SHP77 (cell line): Measurements from ENCODE around the gene DLX2.
"Not testable (repeated sequence)": the region's sequence is repeated elsewhere in the genome, so short reads cannot be mapped to it uniquely, and the experiment has no call there.

Source experiments
- DNase-seq, 2 experiments: peaks; one replicate each; lab custom pipeline; 2025; lab: John Stamatoyannopoulos, UW

The DLX2 gene

DNA sequence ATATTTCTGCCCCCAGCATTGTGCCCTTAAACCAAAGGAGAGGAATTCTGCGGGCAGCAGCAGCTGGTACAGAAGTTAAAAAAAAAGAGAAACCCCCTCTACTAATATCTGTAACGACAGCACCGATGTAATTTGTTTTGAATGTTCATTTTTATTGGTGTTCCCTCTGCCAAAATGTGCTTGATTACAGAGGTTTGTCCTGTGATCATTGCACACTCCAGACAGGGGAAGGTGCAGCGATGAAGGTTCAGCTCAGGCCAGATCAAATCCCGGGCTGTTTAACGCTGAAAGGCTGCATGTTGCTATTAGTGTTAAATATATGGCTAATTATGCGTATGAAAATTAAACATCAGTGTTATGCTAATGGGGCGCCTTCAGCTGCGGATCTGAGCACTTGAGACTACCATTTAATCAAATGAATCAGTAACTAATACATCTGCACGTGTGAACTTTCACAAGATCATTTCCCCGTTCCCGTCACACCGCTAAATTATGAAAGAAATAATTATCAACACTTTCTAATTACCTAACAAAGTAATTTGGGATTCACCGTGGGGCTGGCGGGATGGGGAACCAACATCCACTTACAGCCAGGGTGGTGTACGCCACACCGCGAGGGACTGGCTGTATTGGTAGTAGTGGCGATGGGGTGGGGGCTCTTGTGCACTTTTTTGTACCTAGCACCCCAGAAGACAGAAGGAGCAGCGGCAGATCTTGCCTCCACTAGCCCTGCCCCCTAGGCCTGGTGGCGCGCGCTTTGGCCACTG lies 18.9 kb downstream of the DLX2 start:
- DNase-seq = no peak

DNA sequence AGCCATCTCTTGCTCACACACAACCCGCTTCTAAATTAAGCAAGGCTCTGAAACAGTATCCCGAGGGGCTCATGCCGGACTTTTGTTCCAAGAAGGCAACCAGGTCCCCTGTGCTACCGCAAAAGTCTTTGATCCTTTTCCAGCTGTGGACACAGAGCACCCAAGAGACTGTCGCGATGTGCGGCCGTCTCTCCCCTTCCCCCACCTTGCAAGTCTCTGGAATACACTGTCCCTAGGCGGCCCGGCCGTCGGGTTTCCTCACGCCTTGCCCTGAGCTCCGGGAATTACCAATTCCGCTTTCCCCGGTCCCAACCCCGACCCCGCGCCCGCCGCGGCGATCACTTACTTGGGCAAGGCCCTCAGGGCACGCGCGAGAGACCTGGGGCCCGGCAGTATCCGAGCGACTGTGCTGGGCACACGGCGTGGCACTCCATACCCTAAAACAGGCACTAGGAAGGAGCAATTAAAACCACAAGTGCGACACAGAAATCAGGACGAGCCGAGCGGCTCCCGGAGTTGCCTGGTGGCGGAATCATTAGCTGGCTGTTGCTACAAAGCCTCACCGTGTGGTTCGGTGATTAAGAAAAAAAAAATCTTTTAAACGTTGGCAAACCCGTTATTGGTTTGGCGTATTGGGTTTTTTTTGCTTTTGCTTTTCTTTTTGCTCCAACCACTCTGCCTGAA lies 19.6 kb downstream of the DLX2 start:
- no peak for DNase-seq

DNA sequence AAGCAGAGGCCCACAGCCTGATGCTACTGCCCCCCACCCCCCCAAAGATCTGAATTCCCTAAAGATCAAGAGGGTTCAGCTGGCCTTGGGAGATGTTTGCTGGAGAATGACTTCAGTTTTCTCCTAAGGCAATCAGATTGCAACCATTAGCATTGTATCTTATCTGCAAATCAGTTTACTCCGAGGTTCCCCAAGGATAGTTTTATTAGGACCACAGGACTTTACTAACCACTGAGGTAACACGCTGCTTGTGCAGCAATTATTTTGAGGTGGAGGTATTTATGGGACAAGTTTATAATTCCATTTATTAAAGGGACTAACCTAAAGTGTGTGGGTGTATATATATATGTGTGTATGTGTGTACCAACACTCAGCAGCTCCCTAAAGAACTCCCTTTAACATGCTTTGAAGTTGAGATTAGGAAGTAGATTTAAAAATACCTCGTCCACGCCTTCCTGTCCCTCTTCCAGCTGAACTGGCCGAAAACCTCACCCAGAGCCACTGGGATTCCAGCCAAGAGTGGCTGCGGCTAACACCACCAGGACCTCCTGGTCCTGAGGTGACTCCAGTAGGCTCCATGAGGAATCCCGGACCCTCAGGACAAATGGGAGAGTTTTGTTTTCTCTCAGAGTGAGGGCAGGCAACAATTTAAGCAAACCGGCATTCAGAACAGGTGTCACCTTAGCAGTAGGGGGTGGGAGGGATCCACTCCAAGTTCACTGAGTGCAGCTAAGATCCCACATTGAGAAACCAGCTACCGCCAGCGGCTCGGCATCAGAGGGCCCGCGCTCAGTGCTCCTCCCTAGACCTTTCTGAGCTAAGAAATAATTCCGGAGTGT lies 20.4 kb downstream of the DLX2 start:
- DNase-seq = no peak

DNA sequence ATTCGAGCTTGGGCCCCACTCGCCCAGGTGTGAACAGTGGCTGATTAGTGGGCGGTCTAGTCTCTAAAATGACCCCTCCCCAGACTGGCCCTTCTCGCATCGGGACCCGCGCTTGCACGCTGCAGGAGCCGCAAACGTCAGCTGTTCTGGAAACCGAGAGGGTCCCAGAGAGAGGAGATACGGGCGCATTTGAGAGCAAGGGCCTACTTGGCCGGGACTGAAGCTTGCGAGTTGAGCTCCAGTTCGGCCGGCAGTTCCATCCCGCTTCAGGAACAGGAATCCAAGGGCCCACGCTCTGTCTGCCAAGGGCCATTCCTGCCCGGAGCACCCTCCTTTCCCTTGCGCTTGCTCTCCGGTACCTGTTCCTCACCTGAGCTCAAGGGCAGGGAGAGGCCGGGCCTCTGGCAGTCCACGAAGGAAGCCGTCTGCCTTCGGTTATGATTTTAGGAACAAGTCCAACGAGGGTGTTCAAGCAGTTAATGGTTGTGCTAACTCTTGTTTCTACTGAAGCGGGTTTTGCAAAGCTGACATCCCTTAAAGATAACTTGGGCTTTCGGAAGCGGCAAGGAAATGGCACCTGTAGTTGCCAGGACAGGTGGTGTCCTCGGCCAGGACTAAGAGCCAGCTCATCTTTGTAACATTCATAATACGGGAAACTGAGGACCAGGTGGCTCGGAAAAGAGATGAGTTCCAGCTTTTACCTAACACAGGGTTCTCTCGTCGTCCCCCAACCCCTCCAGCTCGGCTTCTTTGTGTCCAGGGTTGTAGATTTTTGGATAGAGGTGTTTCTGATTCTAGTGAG lies 21.3 kb downstream of the DLX2 start:
- DNase-seq = no peak

DNA sequence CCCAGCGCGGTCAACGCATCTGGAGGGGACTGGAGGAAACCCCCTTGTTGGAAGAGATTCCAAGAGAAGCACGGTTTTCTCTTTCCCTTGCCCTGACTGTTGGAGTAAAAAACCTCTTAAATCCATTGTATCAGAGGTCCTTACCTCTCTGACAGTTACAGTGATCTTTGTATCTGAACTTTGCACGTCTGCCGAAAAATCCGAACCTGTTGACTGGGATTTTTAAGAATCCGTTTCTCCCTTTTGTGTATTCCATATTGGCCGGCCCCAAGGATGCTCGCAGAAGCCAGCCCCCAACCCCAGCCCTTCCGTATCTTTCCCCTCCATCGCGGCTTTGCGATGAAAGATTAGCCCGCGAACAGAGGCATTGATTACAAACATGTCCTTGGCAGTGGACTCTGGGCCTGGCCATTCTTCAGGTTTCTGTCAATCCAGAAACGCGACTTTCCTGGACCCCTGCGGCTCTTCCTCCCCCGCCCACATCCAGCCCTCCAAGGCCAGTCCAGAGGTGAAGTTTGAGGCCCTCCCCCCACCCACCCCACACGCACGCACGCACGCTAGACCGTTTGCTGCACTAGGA lies 22.0 kb downstream of the DLX2 start:
- DNase-seq = no peak

DNA sequence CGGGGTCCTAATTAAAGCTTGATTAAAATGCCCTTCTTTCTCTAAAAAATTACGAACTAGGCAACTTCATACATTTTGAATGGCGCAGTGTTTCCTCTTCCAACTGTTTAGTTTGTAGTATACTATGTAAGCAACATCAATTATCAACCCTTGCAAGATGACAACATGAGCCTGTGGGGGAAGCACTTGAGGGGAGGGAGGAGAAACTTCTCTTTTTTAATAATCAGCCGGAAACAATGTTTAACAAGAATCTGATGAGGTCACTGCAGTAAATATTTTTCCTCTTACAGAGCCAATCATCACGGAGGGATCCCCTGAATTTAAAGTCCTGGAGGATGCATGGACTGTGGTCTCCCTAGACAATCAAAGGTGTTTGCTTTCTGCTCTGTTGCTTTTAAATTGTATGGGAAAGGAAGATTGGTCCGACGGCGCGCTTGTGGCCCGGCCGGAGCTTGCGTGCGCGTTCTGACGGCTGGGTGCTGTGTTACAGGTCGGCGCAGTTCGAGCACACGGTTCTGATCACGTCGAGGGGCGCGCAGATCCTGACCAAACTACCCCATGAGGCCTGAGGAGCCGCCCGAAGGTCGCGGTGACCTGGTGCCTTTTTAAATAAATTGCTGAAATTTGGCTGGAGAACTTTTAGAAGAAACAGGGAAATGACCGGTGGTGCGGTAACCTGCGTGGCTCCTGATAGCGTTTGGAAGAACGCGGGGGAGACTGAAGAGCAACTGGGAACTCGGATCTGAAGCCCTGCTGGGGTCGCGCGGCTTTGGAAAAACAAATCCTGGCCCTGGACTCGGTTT lies 22.7 kb downstream of the DLX2 start:
- no peak for DNase-seq

DNA sequence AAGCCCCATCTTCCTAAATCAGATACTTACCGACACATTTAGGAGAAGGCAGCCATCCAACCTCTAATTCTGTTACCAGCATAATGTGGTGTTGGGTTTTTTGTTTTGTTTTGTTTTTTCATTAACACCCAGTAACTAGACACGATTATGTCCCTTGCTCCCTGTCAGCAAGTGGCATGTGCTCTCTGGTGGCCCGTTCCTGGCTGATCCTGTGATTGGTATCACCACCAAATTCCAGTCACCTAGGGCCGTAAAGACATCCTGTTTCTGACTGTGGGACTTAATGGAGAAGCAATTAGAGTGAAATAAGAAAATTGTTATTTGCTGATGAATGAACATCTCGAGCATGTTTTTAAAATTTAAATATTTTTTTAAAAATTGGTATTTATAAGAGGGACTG lies 23.3 kb downstream of the DLX2 start:
- no peak for DNase-seq

DNA sequence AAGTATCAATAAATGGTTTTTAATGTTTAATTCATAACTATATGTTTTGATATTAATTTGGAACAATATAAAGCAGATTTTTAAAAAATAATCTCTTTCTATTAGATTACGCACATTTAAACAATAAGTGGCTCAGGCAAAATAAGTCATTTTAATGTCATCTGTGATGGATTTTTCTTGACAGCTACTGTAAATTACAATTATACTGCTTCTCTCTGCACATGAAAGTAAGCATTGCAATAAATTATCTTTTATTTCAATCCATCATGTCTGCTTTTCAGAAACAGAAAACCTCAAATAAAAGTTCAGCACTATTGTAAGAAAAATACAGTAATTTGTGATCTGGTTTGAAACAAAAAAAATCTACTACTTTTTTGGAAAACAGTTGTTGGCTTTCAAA lies 28.4 kb downstream of the DLX2 start:
- no peak for DNase-seq

DNA sequence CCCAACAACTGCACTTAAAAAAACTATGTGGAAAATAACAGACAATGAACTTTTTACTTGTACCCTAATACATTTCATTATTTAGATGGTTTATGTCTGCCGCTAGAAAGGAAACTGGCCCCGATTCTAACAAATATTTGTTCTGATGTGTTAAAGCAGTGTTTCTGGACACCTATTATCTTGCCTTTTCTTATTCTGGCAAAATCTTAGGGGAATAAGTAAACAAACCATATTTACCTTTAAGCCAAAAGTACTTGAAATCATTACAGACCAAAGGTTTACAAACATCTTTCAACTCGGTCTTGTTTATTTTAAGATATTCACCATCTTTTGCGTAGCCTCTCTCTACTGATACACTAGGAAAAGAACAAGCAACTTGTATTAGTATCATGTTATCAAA lies 29.2 kb downstream of the DLX2 start:
- no peak for DNase-seq

DNA sequence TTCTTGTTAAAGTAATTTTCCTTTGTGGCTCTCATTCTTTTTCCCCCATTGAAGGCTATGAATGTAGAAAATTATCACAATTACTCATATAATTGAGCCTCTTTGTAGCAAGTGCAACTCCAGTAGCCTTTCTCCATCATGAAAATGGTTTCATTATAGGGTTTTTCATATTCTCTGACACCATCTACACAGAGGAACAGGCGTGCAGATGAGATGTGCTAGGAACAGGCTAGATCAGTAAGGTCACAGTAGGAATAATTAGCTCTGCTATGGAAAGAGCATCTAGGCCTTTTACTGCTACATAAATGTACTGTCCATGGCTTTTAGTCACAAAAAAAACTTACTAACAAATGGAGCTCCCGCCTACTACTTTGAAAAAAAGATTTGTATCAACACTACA lies 30.0 kb downstream of the DLX2 start:
- no peak for DNase-seq

DNA sequence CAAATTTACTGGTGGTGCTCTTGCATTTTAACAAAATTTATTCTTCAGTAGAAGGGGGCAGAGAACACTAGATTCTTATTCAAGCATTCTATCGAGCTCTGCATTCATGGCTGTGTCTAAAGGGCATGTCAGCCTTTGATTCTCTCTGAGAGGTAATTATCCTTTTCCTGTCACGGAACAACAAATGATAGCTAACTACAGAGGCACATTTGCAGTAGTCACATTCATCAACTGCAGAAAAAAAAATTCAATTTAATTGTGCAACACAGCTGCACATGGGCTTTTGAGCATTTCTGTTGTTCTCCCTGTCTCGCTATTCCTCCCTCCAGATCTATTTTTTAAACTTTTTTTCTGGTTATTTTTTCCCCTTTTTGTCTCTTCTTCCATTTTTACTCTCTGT lies 30.4 kb downstream of the DLX2 start:
- no peak for DNase-seq

DNA sequence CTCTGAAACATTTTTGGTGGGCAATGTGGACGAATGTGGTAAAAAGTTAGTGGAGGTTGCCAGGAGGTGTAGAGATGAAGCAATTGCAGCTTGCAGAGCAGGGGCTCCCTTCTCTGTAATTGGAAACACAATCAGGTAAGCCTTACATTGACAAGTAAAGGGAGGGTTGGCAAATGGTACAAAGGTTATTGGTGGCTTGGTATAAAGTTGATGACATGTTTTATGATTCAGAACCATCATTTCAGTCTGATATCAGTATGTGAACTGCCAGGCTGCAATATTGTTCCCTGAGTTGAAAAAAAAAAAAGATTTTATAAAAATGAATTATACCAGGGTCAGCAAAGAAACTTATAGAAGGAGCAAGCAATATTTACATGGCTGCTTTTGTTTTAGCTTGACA lies 31.8 kb downstream of the DLX2 start:
- no peak for DNase-seq

DNA sequence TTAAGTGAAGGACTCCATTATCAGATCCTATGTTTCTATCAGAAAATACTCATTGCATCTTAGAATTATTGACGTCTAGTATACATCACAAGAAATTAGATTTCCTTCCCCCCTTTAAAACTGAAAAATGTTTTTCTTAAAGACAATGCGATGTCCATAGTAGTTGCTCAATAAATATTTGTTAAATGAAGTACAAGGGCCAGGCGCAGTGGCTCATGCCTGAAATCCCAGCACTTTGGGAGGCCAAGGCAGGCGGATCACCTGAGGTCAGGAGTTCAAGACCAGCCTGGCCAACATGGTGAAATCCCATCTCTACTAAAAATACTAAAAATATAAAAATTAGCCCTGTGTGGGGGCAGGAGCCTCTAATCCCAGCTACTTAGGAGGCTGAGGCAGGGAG lies 34.8 kb downstream of the DLX2 start:
- not testable (repeated sequence) for DNase-seq

DNA sequence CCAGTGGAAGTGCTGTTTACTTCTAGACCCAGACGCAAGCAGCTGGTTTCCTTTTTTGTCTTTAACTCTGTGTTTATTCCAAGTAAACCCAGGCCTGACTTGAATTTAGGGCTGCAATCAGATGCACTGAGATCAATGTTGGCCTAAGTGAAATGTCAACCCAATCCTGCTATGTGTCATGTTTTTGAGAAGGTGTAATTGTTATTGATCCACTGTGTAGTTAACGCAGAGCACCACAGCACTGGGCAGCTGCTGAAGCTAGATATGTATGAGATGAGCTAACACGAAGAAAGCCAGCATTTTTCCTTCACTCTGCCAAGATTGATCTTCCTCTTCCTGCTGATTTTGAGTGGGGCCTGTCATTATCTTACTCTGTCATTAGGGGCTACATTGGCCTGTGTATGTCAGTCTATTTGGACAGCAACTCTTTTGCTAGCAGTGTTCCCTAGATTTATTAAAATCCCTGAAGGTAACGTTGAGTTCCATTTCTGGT lies 36.3 kb downstream of the DLX2 start:
- no peak for DNase-seq

DNA sequence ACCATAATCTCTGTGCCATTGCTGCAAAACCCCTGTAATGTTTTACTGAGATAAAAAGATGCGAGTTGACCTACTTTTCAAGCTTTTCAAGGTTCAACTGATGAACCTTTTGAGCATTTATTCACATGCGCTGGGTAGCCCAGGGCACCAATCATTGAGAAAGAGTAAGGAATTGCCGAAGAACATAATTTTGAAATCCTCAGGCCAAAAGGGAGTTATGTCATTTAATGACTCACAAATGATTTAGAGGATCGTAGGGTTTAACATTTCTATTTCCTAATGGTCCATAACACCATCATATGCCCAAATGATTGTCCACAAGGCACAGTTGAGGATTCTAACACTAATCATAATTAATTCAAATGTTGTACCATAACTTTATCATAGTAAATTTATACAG lies 37.6 kb downstream of the DLX2 start:
- DNase-seq = no peak

DNA sequence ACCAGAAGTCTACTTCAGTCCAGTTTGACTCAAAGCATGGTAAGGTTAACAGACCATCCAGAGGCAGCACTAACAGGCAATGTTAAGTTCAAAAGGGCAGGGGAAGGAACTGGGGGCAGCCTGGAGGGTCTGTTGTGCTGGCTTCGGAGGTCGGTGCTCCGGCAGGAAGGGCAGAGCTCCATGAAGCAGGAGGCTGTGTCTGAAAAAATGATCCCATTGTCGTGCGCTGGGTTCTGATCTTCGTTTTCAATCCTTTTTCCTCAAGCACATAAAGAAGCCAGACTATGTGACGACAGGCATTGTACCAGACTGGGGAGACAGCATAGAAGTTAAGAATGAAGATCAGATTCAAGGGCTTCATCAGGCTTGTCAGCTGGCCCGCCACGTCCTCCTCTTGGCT lies 39.3 kb downstream of the DLX2 start:
- DNase-seq = no peak

DNA sequence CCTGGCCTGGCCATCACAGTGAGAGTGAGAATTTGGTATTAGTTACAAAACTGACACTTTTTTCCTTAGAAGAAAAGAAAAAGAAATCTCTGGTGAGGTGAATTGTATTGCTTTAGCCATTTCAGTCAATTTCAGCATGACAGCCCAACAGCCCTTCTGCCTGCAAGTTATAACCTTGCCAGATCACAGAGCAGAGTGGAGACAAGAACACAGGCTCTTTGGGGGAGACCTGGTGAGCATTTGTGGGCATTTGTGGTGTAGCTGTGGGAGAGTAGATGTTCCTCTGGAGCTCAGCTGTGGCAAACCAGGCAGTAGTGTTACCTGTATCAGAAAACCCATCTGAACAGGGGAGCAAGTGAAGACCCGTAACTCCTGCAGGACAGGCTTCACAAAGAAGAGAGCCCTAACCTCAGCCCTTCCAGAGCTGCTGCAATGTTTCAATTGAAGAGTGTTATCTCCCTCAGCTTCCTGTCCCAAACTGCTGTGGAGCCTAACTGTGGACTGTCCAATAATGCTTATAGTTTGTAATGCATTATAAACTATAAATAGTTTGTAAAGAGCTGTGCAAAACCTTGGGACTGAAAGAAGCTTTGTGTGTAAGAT lies 40.2 kb downstream of the DLX2 start:
- no peak for DNase-seq

DNA sequence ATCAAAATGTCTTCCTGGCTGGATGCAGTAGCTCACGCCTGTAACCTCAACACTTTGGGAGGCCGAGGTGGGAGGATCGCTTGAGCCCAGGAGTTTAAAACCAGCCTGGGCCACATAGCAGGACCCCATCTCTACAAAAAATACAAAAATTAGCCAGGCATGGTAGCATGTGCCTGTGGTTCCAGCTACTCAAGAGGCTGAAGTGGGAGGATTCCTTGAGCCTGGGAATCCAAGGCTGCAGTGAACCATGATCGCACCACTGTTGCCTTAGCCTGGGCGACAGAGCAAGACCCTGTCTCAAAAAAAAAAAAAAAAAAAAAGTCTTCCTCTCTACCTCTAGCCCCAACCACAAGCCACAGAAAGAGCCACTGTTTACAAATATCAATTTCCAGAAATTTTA lies 42.6 kb downstream of the DLX2 start:
- DNase-seq = not testable (repeated sequence)

DNA sequence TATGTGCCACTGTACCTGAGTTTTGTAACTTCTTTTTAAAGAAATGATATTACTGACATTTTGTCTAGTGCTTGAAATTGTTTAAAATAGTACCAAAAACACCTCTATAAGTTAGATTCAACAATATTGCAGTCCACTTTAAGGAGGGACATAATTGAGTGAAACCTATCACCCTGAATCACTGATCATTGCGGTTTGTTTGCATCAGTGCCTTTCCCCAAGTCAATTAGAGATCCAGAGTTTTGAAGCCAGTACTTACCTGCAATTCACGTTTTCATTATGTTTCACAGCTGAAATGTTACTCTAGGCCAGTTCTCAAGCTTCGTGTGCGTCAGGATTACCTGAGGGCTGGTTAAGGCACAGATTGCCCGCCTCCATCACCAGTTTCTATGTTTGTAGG lies 44.0 kb downstream of the DLX2 start:
- no peak for DNase-seq

DNA sequence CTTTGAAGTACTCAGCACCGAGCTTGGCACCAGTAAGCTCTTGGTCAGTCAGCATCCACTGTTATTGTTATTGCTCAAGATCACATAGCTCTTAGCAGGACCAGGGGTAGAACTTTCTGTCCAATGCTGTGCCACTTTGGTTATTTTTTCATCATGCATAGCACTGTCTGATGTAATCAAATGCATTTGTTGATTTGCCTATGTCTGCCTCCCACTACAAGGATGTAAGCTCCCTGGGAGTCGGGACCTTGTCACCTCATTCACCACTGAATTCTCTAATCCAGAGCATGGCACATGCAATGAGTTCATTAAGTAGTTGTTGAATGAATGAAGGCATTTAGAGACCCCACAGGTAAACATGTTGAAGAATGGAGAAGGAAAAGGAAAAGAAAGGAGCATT lies 46.4 kb downstream of the DLX2 start:
- no peak for DNase-seq
